Pulmonary artery endothelial cell (primary cell): Measurements from ENCODE around the gene MYO16. TPM values are rescaled to one million over a fixed set of nuclear protein-coding genes. Genes with fewer than 3 reads are reported as not detected.
"Not testable (repeated sequence)": the region's sequence is repeated elsewhere in the genome, so short reads cannot be mapped to it uniquely, and the experiment has no call there.

Source experiments
- DNase-seq: peaks from one replicate; pipeline ENCODE4 v3.0.0-alpha.2; 2011; ENCODE audit warnings: low read depth, low spot score
- total RNA-seq: library from RNA; depleted of rRNA; stranded (reverse); fragments of >200 nt; gene quantifications from 2 replicates; pipeline ENCODE4 v1.2.3, GENCODE V29; 2014

The MYO16 gene
- total RNA-seq, 1 donor from 2014 or later = not detected

DNA sequence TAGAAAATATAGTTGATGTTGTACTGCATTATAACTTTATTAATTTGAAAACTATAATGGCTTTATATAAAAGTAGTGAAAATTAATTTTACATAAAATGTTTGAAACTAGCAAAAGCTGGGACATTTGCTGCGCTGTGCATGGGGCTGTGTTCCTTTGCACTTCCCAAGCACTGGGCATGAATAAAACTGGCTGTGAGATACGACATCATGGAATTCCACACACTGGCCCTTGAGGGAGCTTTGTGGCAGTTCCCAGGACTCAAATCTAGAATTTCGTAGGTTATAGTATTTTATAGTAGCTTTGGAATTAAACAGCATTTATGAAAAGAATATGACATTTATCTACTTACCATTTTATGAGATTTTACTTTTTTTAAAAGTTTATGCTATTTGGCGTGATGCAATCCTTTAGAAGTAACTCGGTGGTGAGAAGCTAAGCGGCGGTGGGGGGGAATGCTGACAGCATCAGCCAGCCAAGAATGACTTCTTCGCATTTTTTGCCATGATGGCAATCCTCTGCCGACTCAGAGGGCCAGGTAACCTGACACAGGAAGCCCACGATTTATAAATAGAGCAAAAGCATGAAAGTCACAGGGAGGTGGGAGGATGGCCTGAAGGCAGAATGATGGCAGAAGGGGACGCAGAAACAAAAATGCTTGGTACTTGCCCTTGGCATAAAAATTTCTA, 553.5 kb downstream of the MYO16 start:
- no peak for DNase-seq

DNA sequence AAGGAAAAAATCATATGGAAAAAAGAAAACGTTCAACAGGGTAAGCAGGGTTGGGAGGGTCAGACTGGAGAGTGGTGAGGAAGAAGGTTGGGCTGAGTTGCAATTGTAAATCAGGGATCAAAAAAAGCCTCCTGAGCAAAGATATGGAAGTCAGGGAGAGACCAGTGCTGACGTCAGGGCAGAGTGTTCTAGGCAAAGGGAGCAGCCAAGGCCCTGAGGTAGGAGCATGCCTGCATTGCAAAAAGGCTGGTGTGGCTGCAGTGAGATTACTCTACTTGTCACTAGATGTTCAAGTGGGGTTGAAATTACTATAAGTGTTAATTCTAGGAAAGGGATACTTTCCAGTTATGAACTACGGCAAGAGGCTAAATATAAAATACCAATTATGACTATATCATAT, 562.0 kb downstream of the MYO16 start:
- no peak for DNase-seq

DNA sequence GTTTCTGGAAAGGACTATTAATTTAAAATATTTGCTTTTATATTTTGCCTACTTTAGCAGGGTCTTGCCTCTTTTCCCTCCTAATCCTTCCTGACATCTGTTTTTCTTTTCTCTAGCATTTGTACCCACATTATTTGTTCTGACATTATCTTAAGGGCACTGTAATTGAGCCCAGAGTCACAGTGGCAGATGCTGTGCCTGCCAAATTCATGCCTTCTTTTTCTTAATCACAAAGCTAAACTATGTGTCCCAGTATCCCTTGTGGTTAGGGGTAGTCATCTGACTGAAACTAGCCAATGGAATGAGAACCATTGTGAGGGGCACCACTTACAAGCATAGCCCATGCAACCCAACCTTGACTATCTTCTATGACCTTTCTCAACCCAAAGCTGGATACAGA, 562.9 kb downstream of the MYO16 start:
- DNase-seq = no peak

DNA sequence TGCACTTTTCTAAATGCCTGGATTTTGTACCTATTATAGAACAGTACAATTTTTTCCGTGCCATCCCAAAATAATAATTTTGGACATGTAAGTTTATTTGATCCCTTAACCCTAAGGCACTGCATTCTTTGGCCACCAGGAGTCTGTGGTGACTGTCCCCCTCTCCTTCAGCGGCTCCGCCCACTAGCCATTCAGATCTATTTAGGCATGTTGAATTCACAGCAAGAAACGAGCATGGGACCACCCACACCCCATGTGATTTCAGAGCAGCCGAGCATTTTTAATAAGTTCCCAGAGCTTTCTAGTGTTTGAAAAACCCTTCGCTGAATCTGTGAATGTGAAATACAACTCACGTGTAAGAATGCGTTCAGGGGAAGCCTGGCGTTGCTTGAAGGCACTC, 567.5 kb downstream of the MYO16 start:
- DNase-seq = no peak

DNA sequence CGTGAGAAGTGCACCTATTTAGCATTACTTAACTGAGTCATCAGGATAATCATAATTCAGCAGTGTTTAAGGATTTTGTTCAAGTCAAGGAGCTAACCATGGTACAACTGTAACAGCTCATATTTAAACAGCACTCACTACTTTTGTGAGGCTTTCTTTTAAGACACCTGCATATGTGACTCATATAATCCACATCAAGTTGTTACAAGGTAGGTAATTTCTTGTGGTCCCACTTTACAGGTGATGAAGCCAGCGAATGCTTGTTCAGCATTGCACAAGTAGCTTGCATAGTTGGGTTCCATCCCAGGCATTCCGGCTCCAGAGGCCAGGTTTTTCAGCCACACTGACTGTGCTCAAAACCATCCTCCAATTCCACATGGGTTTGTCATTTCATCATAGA, 569.2 kb downstream of the MYO16 start:
- no peak for DNase-seq

DNA sequence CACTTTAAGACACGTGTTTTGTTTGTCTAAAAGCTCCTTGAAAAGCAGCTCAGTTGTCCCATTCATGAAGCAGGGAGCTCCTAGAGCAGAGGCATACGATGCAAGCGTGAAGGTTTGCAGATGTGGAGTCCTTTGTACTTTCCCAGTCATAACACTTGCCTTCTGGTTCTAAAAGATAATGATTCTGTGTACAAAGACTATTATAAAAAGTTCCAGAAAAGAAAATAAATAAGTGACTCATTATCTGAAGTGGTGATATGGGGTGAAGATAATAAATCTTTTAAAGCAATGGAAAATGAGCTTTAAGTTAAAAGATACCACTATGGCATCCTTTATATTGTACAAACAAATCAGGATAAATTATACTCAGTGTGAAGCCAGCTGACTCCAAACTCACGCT, 569.9 kb downstream of the MYO16 start:
- DNase-seq = no peak

DNA sequence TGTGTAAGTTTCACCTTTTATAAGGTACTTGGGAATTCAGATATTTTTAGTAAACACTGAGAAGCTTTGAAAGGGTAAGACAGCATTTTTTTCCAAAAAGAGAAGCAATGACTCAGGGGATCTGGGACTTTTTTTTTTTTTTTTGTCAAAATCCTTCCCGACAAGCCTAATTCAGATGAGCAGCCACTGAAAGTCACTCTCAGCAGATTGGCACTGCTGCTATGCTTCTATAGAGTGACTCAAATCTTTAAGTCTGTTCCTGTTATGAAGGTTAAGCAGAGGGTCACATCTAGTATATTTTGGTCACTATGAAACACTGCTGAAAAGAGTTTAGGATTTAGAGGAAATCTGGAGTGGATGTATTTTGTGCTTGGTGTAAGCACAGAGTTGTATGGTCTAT, 571.1 kb downstream of the MYO16 start:
- DNase-seq = no peak

DNA sequence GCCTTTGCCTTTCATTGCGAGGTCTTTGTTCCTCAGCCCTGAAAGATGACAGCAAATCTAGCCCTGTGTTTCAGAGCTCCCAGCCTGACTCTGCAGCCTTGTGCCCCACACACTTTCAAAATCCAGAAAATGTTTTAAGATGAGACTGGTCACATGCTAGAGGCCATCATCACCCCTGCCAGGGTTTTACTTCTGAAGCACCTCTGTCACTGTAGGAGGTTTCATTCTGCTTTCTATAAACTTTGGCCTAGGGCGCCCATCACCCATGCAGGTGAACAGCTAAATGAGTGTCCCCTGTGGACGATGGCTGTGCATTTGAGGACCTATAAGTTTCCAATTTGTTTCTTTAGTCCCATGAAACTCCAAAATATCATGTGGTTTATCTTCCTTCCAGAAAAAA, 574.2 kb downstream of the MYO16 start:
- DNase-seq = no peak

DNA sequence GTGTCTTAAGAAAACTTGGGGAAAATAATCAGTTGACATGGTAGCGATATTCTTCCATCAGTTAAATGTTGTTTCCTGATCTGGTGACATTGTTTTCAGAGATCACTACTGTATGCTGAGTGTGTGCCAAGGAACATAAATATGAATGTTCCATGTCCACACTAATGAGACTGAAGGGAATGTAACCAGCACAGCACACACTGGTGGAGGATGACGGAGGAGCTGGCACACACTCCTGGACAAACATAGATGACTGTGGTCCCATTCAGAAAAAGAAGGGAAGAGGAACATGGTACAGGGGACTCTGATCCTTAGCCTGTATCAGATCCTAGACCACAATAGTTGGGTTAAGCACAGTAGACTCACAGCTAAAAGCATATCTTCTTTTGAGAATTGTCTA, 574.8 kb downstream of the MYO16 start:
- no peak for DNase-seq

DNA sequence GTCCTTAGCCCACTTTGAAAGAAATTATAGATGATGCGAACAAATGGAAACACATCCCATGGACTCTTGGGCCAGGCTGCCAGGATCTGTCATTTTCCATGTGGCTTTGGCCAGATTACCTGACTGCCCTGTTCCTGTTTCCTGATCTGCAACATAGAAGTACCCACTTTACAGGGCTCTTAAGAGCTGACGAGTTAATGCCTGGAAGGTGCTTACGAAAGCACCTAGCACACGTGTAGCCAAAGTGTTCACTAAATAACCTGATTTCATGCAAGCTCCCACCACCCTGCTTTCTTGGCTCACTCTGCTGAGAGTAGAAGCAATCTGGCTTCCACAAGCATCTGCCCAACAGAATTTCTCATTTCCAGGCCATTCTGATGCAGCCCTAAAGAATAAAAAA, 575.2 kb downstream of the MYO16 start:
- no peak for DNase-seq

DNA sequence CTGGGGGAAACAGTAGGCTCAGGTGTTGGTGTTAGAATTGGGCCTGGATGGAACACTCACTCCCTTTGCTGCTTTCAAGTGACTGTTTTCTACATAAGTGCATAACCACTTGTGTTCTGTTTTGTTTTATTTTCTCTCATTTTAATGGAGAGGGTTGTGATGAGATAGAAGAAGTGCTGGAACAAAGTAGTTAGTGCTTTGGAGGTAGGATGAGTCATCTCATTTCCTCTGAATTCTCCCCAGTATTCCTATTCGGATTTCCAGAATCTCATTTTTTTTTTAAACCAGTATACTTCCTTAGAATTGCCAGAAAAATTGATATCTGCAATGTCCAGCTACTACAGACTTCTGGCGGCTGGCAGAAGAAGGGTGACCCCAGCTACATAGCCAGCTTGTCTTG, 575.9 kb downstream of the MYO16 start:
- DNase-seq = no peak

DNA sequence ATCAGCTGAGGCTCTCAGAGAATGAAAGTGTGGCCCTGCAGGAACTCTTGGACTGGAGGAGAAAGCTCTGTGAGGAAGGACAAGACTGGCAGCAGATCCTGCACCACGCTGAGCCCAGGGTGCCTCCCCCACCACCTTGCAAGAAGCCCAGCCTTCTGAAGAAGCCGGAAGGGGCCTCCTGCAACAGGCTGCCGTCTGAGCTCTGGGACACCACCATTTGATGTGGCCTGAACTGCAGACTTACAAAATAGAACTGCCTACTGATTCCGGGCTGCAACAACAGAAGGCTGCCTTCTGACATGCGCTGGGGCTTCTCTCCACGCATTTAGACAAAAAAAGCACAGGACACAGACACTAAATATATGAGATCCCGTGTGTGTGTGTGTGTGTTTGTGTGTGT, 577.2 kb downstream of the MYO16 start:
- DNase-seq = no peak

DNA sequence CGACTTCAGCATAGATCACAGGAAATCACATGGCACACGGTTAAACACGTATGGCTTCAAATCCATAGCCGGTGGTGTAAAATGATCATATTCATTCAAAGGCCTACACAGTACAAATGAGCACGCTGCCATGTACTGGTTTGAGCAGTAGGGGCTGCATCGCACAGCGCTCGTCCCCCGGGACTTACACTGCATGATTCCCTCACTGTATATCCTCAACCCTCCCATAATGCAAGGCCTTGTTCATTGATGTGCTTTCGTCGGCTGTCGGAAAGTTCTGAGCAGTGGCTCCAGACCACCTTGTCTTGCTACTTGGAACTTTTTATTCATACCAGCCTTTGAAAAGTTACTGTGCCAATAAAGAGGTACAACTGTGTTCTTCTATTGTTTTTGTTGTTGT, 578.2 kb downstream of the MYO16 start:
- no peak for DNase-seq

DNA sequence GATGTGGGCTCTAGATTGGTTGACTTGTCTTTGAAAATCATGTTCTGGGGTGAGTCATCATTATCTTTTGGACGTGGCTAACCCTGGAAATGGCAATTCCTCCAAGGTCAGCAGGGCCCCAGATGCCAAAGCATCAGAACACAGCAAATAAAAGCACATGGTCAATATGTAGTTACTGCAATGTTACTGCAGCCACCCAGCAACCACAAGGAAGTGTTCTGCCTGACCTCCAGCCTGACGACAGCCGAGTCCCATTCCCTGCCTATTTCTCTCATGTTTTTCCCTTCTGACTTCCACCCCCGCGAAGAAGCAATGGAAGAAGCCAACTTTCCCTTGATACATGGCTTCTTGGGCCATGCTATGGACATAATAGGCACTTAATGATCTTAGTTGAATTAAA, 579.1 kb downstream of the MYO16 start:
- DNase-seq = no peak

DNA sequence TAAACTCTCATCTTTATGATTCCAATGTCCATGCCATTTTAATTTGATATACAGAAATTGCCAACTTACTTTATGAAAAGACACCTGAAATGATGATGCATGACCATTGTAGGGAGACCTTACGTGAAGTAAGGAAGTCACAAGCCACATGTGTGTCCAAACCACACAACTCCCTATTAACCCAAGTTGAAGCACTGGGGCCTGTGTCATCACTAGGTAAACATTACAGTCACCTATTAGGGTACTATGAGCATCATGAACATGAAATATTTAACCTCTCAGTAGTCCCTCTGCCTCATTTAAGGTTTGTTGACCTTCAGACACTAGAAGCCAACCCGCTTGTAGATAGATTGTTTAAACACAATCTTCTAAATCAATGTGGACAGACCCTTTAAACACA, 580.1 kb downstream of the MYO16 start:
- no peak for DNase-seq

DNA sequence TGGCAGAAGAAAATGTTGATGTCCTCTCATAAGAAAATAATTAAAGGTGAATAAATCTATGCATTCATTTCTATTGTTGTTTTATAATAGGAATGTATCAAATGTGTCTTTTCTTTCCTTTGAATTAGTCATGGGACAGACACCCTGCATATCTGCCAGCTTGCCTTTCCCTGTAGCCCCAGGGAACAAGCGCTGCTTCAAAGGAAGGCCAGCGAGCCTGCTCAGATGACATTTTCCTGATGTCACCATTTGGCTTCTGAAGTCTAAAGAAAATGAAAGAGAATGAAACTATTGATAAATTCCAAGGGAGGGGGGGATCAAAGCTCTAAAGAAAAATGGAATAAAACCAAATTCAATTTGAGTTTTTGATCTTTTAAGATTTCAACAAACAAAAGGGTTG, 582.2 kb downstream of the MYO16 start:
- DNase-seq = no peak

DNA sequence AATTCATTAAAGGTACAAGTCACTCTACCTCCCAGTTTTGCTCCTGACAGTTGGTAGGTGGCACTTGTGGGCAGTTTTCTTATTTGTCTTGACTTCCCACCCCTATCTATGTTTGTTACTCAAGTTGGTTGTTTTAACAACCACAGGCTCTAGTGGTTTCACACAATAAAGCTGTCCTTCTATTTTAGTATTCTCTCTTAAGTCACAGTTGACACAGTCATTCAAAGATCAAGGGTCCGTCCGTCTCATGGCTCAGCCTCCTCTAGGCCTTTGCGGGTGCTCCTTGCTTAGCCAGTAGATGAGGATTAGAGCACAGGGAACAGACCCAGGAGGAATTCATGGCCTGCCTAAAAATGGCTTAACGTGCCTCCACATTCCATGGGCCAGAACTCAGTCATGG, 583.2 kb downstream of the MYO16 start:
- DNase-seq = no peak

DNA sequence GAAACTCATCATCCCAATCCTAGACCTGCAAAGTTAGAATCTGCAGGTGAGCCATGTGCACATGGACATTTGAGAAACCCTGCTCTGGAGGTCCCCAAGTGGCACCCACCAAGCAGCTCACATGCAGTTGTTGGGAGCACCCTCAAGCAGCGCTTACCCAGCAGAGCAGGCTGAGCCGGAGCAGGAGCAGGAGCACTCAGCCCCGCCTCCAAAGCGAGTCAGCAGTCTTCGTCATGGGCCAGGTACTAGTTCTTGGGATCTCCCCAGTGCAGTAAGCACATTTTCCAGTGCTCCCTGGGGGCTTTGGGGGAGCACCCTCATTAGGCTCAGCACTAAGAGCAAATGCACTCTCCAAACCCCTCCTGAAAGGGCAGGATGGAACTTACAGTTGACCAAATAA, 584.3 kb downstream of the MYO16 start:
- no peak for DNase-seq

DNA sequence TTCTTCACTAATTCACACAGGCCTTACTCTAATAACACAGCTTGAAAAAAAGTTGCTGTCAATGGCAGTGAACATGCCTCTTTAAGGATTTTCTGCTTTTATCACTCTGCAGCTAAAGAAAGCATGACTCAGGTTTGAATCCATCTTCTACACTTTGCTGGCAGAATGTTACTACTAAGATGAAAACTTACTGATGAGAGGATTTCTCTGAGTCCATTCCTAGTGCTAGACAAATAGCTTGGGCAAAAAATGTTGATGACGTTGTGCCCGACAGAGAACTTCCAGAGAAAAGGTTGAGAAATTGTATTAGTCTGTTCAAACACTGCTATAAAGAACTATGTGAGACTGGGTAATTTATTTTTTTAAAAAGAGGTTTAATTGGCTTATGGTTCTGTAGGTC, 585.0 kb downstream of the MYO16 start:
- DNase-seq = no peak

DNA sequence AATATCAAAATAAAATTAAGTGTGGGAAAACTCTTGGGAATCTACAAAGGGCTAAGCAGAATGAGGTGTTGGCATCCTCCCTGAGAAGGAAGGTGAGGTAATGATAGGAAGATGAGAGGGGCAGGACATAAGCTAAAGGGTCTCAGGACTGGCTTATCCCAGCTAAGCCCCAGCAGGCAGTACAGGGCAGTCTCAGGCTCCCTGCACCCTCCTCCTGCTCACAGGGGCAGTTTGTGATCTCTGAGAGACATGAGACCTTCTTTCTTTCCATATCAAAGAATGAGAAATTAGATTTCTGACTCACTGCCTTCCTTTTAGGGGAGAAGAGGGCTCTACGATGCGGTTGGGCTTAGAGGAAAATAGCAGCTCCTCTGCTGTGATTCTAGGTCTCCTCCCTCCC, 586.0 kb downstream of the MYO16 start:
- DNase-seq = no peak

DNA sequence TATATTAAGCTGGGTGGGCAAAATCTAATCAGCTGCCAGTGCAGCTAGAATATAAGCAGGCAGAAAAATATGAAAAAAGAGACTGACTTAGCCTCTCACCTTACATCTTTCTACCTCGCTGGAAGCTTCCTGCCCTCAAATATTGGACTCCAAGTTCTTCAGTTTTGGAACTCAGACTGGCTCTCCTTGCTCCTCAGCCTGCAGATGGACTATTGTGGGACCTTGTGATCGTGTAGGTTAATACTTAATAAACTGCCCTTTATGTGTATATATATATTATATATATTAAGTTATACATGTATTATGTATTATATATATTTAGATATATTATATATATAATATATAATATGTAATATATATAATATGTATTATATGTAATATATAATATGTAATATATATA, 588.1 kb downstream of the MYO16 start:
- DNase-seq = not testable (repeated sequence)

DNA sequence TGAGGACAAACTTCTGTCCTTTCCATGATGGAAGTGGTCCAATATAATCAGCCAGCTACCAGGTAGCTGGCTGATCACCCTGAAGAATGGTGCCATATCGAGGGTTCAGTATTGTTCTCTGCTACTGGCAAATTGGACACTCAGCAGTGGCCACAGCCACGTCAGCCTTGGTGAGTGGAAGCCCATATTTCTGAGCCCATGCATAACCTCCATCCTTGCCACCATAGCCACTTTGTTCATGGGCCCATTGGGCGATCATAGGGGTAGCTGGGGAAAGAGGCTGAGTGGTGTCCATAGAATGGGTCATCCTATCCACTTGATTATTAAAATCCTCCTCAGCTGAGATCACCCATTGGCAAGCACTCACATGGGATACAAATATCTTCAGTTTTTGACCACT, 591.2 kb downstream of the MYO16 start:
- no peak for DNase-seq

DNA sequence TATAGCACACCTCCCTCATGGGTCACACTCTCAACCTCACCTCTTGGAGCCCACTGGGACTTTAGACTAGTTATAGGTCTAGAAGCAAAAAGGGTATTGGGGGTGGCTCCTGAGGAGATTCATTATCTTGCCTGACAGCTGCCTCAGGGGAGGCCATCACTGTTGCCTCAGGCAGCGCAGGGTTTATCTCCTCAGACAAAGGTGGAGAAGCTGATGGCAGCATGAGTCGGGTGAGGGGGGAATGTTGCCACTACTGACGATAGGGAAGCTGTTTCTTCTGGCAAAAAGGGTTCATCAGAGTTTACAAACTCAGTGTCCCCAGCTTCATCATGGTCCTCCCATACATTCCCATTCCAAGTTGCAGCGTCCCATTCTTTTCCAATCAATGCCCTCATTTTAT, 594.6 kb downstream of the MYO16 start:
- DNase-seq = no peak

DNA sequence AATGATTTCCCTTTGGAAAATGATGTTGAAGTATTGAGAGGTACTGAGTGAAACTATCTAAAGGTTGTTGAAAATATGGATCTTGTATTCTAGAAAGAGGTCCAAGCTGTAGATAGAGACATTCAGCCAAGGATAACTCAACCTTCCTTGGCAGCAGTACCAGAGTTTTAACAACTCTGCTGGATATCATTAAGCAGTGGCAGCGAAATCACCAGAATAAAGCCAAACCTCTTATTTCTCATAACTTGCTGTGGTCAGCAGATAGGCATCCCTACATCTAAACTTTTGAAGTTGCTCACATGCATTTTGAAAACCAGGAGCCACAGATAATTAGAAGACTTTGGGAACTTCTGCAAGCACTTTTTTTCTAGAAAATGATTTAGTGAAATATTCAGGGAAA, 597.2 kb downstream of the MYO16 start:
- no peak for DNase-seq
